ENCODE measurements around the gene PTPRE. TPM values are rescaled to one million over a fixed set of nuclear protein-coding genes. Genes with fewer than 3 reads are reported as not detected.

The PTPRE gene
- total RNA-seq, 1 experiment from 2014 or later, result 12.3 TPM

DNA sequence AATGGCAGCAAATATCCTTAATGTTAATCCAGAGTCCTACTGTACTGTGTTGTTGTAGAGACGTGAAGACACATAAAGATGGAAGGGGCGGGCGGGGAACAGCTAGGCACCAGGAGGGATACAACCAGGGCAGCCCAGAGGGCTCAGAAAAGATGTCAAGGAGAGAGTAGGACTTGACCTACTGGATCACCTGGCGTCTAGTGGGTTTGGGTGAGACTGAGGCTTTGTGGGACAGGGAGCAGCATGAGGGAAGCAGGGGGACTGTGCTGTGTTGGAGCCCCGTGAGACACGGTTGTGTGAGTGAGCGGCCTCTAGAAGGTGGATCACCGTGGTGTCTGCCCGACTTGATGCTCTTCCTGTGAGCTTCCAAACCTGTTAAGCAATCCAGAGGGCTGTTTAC is 68.0 kb downstream of the PTPRE start:
- no TSS peak for BruUV-seq (replicated peaks)
- Histone ChIP-seq H3K4me1 (ENCODE audit: control insufficient read depth in 1 of 2, insufficient read depth in 2 of 2, low read length in 2 of 2) (no peaks in the 10 kb centered on the region), H3K9ac (ENCODE audit: low read length) (no peak overlapping the region), H3K36me3 (ENCODE audit: control insufficient read depth in 1 of 2, insufficient read depth in 2 of 2, low read length in 2 of 2) (no peaks in the 10 kb centered on the region), H3K4me2 (ENCODE audit: low read length) (no peak overlapping the region), H3K9me3 (ENCODE audit: control insufficient read depth in 1 of 2, insufficient read depth in 1 of 2, low read depth in 1 of 2, low read length in 2 of 2) (no peaks in the 10 kb centered on the region), H3K27ac (ENCODE audit: low read depth, low read length) (no peak overlapping the region), H3K27me3 (ENCODE audit: insufficient read depth, low read length) (no peaks in the 10 kb centered on the region), H4K20me1 (ENCODE audit: insufficient read depth) (no peaks in the 10 kb centered on the region), H3K9me2 (ENCODE audit: insufficient read depth) (no peaks in the 10 kb centered on the region), H2AFZ (ENCODE audit: low read depth, low read length, poor library complexity, severe bottlenecking) (no peak overlapping the region), H3K4me3 (replicated peaks in 1 of 2; ENCODE audit: low read depth in 1 of 2, low read length in 2 of 2) (no peak overlapping the region), H3K79me2 (ENCODE audit: insufficient read depth, low read length) (no peaks in the 10 kb centered on the region)
- no peak for TF ChIP-seq REST (IDR thresholded peaks at IDR 0.05; ENCODE audit: low read depth)
- no peak for TF ChIP-seq CEBPB (IDR thresholded peaks at IDR 0.05; ENCODE audit: low read depth)
- TF ChIP-seq CTCF (IDR thresholded peaks at IDR 0.05 in 2 of 3, conservative IDR thresholded peaks at IDR 0.05 in 1 of 3; ENCODE audit: borderline replicate concordance in 1 of 3, insufficient read depth in 1 of 3, low read depth in 2 of 3, low read length in 2 of 3), result no peak
- TF ChIP-seq ZFX (IDR thresholded peaks at IDR 0.05), result no peak
- TF ChIP-seq FOSL1 (IDR thresholded peaks at IDR 0.05; ENCODE audit: low read depth), result no peak
- TF ChIP-seq EGR1 (IDR thresholded peaks at IDR 0.05; ENCODE audit: low read depth), result no peak
- no peak for DNase-seq (ENCODE audit: low read depth, low spot score)
- POLR2A ChIA-PET, result no interaction called here
- no peak for ATAC-seq
- CTCF ChIA-PET, result no interaction called here
- RAD21 ChIA-PET (ENCODE audit: low non-redundant PET in 1 of 2, low total read pairs in 2 of 2, uncharacterized antibody in 2 of 2, unreplicated experiment in 2 of 2), result no interaction called here
- intact Hi-C loops (cut with micrococcal nuclease), result no loop called here

All from HCT116 (cell line).